WTC11 (cell line): ENCODE data around the gene SPAG8. TPM values are rescaled to one million over a fixed set of nuclear protein-coding genes. Genes with fewer than 3 reads are reported as not detected.

ENCODE experiments used
- ATAC-seq: fragments of 200-7000 bp; cut with Tn5 transposase; 2 replicates; pipeline ENCODE4 v1.10.0; 2021; ENCODE audit warnings: mild to moderate bottlenecking, moderate library complexity
- CTCF ChIA-PET: fragments of 300-600 bp; sonication (Branson Sonifier 250); formaldehyde crosslinking; loops from one replicate; lab custom pipeline; 2021; ENCODE audit warnings: antibody characterized with exemption; lab: Charles Lee
- POLR2A ChIA-PET: fragments of 350-600 bp; sonication (Branson Sonifier 250); formaldehyde crosslinking; loops from one replicate; lab custom pipeline; 2021; ENCODE audit warnings: antibody characterized with exemption; lab: Charles Lee
- DNase-seq: peaks from one replicate; pipeline ENCODE4 v3.0.0; 2021; ENCODE audit warnings: low spot score
- H3K27ac Mint-ChIP-seq: 2 replicates; pipeline ENCODE4 v1.8.0; 2021; ENCODE audit warnings: mixed read lengths
- H3K27me3 Mint-ChIP-seq: 2 replicates; pipeline ENCODE4 v1.8.0; 2021; ENCODE audit warnings: low read depth, mild to moderate bottlenecking, moderate library complexity, mixed read lengths
- H3K36me3 Mint-ChIP-seq: 2 replicates; pipeline ENCODE4 v1.8.0; 2021; ENCODE audit warnings: mixed read lengths
- H3K4me1 Mint-ChIP-seq: 2 replicates; pipeline ENCODE4 v1.8.0; 2022; ENCODE audit warnings: mixed read lengths
- H3K4me3 Mint-ChIP-seq: 2 replicates; pipeline ENCODE4 v1.8.0; 2021; ENCODE audit warnings: mild to moderate bottlenecking, moderate library complexity, mixed read lengths
- H3K9me3 Mint-ChIP-seq: 2 replicates; pipeline ENCODE4 v1.8.0; 2021; ENCODE audit warnings: mixed read lengths
- FOXJ3 ChIP-seq: sonication (generic); formaldehyde crosslinking; IDR thresholded peaks from 2 replicates; pipeline ENCODE4 v1.9.0; 2021; ENCODE audit warnings: missing genetic modification reagents, mild to moderate bottlenecking, borderline replicate concordance
- GTF2I ChIP-seq: fragments of 250-450 bp; sonication (Bioruptor Pico); conservative IDR thresholded peaks from 2 replicates; pipeline ENCODE4 v1.4.0; 2021; ENCODE audit warnings: mild to moderate bottlenecking
- IRF2 ChIP-seq: sonication (generic); formaldehyde crosslinking; IDR thresholded peaks from 2 replicates; pipeline ENCODE4 v1.8.0; 2022; ENCODE audit warnings: low read depth, missing genetic modification reagents, borderline replicate concordance
- JAZF1 ChIP-seq: fragments of 250-450 bp; sonication (Bioruptor Pico); IDR thresholded peaks from 2 replicates; pipeline ENCODE4 v1.9.0; 2021; ENCODE audit warnings: moderate library complexity, mild to moderate bottlenecking, inconsistent platforms
- KAT7 ChIP-seq: sonication (generic); formaldehyde crosslinking; IDR thresholded peaks from 2 replicates; pipeline ENCODE4 v1.8.1; 2023; ENCODE audit warnings: missing genetic modification reagents, mild to moderate bottlenecking, borderline replicate concordance
- NFYB ChIP-seq: sonication (generic); formaldehyde crosslinking; conservative IDR thresholded peaks from 2 replicates; pipeline ENCODE4 v1.8.0; 2022; ENCODE audit warnings: low read depth, missing genetic modification reagents
- PRRX2 ChIP-seq: fragments of 250-450 bp; sonication (Bioruptor Pico); IDR thresholded peaks from 2 replicates; pipeline ENCODE4 v1.8.0; 2021; ENCODE audit warnings: mild to moderate bottlenecking
- TEAD4 ChIP-seq: sonication (generic); formaldehyde crosslinking; IDR thresholded peaks from 2 replicates; pipeline ENCODE4 v1.8.0; 2022; ENCODE audit warnings: mild to moderate bottlenecking, missing genetic modification reagents
- ZNF121 ChIP-seq: sonication (generic); formaldehyde crosslinking; IDR thresholded peaks from 2 replicates; pipeline ENCODE4 v1.8.0; 2023; ENCODE audit warnings: missing genetic modification reagents
- ZNF263 ChIP-seq: sonication (generic); formaldehyde crosslinking; IDR thresholded peaks from 2 replicates; pipeline ENCODE4 v1.8.1; 2022; ENCODE audit warnings: low read depth, mild to moderate bottlenecking, moderate library complexity, missing genetic modification reagents
- ZNF423 ChIP-seq: fragments of 250-450 bp; sonication (Bioruptor Pico); IDR thresholded peaks from 2 replicates; pipeline ENCODE4 v2.1.2; 2022; ENCODE audit warnings: mild to moderate bottlenecking, moderate library complexity
- ZNF671 ChIP-seq: fragments of 250-450 bp; sonication (Bioruptor Pico); IDR thresholded peaks from 2 replicates; pipeline ENCODE4 v1.8.0; 2021; ENCODE audit warnings: mild to moderate bottlenecking
- total RNA-seq: library from RNA; stranded (reverse); gene quantifications from 3 replicates; pipeline ENCODE4 v1.2.3, GENCODE V29; 2021
- TF ChIP-seq, protein P1 (sequence below): fragments of 250-450 bp; sonication (Bioruptor Pico); IDR thresholded peaks from 2 replicates; pipeline ENCODE4 v1.9.0; 2021; ENCODE audit warnings: mild to moderate bottlenecking
- TF ChIP-seq, protein P2 (sequence below): sonication (generic); formaldehyde crosslinking; IDR thresholded peaks from 2 replicates; pipeline ENCODE4 v1.8.0; 2023; ENCODE audit warnings: mild to moderate bottlenecking, missing genetic modification reagents
- TF ChIP-seq, protein P3 (sequence below): sonication (generic); formaldehyde crosslinking; IDR thresholded peaks from 2 replicates; pipeline ENCODE4 v1.8.1; 2023; ENCODE audit warnings: mild to moderate bottlenecking, missing genetic modification reagents, moderate library complexity
- TF ChIP-seq, protein P4 (sequence below): sonication (generic); formaldehyde crosslinking; IDR thresholded peaks from 2 replicates; pipeline ENCODE4 v1.8.1; 2023; ENCODE audit warnings: mild to moderate bottlenecking, missing genetic modification reagents
- TF ChIP-seq, protein P5 (sequence below): sonication (generic); formaldehyde crosslinking; IDR thresholded peaks from 2 replicates; pipeline ENCODE4 v1.8.1; 2022; ENCODE audit warnings: mild to moderate bottlenecking, moderate library complexity, missing genetic modification reagents
- TF ChIP-seq, protein P6 (sequence below): sonication (generic); formaldehyde crosslinking; IDR thresholded peaks from 2 replicates; pipeline ENCODE4 v1.8.0; 2023; ENCODE audit warnings: missing genetic modification reagents
- TF ChIP-seq, protein P7 (sequence below): sonication (generic); formaldehyde crosslinking; IDR thresholded peaks from 2 replicates; pipeline ENCODE4 v1.8.0; 2022; ENCODE audit warnings: mild to moderate bottlenecking, missing genetic modification reagents
- TF ChIP-seq, protein P8 (sequence below): sonication (generic); formaldehyde crosslinking; IDR thresholded peaks from 2 replicates; pipeline ENCODE4 v1.8.0; 2022; ENCODE audit warnings: mild to moderate bottlenecking, missing genetic modification reagents

Gene SPAG8
- total RNA-seq, 1 experiment from 2014 or later = 0.72 TPM

DNA sequence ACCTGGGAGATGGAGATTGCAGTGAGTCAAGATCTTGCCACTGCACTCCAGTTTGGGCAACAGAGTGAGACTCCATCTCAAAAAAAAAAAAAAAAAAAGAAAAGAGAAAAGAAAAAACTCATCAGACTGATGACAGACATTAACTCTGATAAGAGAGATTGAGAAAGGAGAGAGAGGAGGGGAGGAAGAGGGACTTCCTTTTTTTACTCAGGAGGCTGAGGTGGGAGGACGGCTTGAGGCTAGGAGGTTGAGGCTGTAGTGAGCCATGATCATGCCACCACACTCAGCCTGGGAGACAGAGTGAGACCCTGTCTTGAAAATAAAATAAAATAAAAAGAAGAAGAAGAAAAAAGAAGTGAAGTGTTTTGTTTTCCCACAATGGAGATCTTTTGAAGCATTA is 48.3 kb downstream of the SPAG8 start:
- Mint-ChIP-seq H3K9me3 (no peaks in the 10 kb centered on the region), H3K4me1 (peaks cover 20% of the 10 kb centered on the region), H3K27ac (no peak overlapping the region), H3K27me3 (no peaks in the 10 kb centered on the region), H3K4me3 (no peak overlapping the region), H3K36me3 (peaks cover 3% of the 10 kb centered on the region; the same call in 1 of the 2 replicates)
- POLR2A ChIA-PET = no interaction called here
- no peak for ATAC-seq
- TF ChIP-seq, protein P1, sequence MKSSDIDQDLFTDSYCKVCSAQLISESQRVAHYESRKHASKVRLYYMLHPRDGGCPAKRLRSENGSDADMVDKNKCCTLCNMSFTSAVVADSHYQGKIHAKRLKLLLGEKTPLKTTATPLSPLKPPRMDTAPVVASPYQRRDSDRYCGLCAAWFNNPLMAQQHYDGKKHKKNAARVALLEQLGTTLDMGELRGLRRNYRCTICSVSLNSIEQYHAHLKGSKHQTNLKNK (CRISPR knock-in tag) = no peak
- no peak for DNase-seq
- CTCF ChIA-PET = interaction anchor here (0.6 kb wide), 1 partner anchor 18 kb away, joined by 3 read pairs; no protein-coding TSS in a partner anchor

DNA sequence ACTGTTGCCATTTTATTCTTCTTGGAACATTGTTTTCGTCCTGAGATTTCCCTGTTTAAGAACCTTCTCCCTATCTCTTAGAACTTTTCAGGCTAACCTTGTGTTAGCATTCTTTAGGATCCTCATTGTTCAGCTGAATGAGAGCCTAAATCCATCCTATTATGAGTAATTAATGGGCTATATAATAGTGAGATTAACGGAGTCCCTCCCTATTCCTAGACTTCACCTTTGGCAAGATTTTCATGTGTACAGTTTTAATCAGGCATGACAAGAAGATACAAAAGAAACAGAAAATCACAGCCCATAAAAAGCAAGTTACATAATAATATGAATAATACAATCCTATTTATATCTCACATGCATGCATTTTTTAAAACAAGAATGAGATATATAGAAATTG is 48.9 kb downstream of the SPAG8 start:
- Mint-ChIP-seq H3K27me3 (no peaks in the 10 kb centered on the region), H3K9me3 (no peaks in the 10 kb centered on the region), H3K36me3 (peaks cover 3% of the 10 kb centered on the region; the same call in 1 of the 2 replicates), H3K4me3 (no peak overlapping the region), H3K27ac (peak overlapping the region; percentile 45; the same call in 1 of the 2 replicates), H3K4me1 (peaks cover 27% of the 10 kb centered on the region)
- no peak for DNase-seq
- CTCF ChIA-PET = interaction anchor here (0.6 to 0.7 kb wide), 2 partner anchors 18 to 776 kb away, joined by 3 read pairs; no protein-coding TSS in a partner anchor
- no peak for ATAC-seq
- TF ChIP-seq ZNF263 (CRISPR knock-in tag) (no peak), ZNF423 (CRISPR knock-in tag) (no peak), NFYB (no peak), JAZF1 (CRISPR knock-in tag) (no peak), IRF2 (CRISPR knock-in tag) (no peak)
- TF ChIP-seq, protein P2, sequence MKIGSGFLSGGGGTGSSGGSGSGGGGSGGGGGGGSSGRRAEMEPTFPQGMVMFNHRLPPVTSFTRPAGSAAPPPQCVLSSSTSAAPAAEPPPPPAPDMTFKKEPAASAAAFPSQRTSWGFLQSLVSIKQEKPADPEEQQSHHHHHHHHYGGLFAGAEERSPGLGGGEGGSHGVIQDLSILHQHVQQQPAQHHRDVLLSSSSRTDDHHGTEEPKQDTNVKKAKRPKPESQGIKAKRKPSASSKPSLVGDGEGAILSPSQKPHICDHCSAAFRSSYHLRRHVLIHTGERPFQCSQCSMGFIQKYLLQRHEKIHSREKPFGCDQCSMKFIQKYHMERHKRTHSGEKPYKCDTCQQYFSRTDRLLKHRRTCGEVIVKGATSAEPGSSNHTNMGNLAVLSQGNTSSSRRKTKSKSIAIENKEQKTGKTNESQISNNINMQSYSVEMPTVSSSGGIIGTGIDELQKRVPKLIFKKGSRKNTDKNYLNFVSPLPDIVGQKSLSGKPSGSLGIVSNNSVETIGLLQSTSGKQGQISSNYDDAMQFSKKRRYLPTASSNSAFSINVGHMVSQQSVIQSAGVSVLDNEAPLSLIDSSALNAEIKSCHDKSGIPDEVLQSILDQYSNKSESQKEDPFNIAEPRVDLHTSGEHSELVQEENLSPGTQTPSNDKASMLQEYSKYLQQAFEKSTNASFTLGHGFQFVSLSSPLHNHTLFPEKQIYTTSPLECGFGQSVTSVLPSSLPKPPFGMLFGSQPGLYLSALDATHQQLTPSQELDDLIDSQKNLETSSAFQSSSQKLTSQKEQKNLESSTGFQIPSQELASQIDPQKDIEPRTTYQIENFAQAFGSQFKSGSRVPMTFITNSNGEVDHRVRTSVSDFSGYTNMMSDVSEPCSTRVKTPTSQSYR (CRISPR knock-in tag) = no peak
- POLR2A ChIA-PET = no interaction called here

DNA sequence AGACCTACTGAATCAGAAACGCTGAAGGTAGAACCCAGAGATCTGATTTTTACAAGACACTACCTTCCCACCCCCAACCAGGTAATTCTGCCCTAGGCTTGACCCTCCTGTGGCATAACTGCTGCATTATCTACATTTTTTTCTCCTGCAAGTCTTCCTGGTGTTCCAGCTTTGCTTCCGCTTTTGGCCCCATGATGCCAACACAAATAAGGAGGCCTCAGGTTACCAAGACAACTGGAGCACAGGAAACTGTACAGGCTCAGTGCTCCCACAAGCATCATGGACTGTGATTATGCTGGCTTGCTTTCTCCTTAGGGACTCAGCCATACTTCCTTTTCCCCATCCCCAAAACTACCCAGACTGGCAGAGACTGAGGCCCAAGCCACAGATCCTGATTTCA is 51.4 kb downstream of the SPAG8 start:
- Mint-ChIP-seq H3K27me3 (no peaks in the 10 kb centered on the region), H3K4me1 (peaks cover 37% of the 10 kb centered on the region), H3K9me3 (no peaks in the 10 kb centered on the region), H3K36me3 (peaks cover 3% of the 10 kb centered on the region; the same call in 1 of the 2 replicates), H3K27ac (peak overlapping the region; percentile 60; the same call in 1 of the 2 replicates), H3K4me3 (no peak overlapping the region)
- ChIA-PET POLR2A (no interaction called here), CTCF (interaction anchor here (1.1 kb wide), 1 partner anchor 122 kb away, joined by 3 read pairs; no protein-coding TSS in a partner anchor)
- DNase-seq (no peak), ATAC-seq (no peak)
- TF ChIP-seq, protein P3, sequence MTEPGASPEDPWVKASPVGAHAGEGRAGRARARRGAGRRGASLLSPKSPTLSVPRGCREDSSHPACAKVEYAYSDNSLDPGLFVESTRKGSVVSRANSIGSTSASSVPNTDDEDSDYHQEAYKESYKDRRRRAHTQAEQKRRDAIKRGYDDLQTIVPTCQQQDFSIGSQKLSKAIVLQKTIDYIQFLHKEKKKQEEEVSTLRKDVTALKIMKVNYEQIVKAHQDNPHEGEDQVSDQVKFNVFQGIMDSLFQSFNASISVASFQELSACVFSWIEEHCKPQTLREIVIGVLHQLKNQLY (CRISPR knock-in tag) = no peak
- TF ChIP-seq FOXJ3 (no peak), KAT7 (no peak), ZNF121 (CRISPR knock-in tag) (no peak), TEAD4 (no peak)
- TF ChIP-seq, all 79 proteins: peak for 0

DNA sequence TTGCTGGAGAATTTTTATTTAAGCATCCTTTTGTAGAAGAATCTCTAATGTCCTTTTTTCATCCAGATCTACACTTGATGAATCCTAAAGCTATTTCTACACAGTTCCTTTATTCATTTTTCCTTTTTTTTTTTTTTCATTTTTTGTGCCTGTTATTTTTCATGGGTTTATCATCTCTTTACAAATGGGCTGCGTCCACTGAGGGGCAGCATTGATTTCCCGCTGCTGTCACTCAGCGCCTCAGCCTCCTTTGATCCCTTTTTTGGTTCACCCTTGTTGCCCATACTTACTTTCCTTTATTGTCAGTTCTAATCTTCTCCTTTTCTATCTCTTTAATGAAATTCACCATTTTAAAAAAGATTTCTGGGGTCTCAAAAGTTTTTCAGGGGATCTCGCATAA is 52.3 kb downstream of the SPAG8 start:
- Mint-ChIP-seq H3K27me3 (no peaks in the 10 kb centered on the region), H3K36me3 (peaks cover 3% of the 10 kb centered on the region), H3K9me3 (no peaks in the 10 kb centered on the region), H3K27ac (no peak overlapping the region), H3K4me3 (no peak overlapping the region), H3K4me1 (peaks cover 37% of the 10 kb centered on the region)
- ChIA-PET POLR2A (no interaction called here), CTCF (no interaction called here)
- ATAC-seq (no peak), DNase-seq (no peak)
- TF ChIP-seq GTF2I (no peak), ZNF121 (CRISPR knock-in tag) (no peak), PRRX2 (CRISPR knock-in tag) (no peak), ZNF671 (CRISPR knock-in tag) (no peak)
- TF ChIP-seq, protein P4, sequence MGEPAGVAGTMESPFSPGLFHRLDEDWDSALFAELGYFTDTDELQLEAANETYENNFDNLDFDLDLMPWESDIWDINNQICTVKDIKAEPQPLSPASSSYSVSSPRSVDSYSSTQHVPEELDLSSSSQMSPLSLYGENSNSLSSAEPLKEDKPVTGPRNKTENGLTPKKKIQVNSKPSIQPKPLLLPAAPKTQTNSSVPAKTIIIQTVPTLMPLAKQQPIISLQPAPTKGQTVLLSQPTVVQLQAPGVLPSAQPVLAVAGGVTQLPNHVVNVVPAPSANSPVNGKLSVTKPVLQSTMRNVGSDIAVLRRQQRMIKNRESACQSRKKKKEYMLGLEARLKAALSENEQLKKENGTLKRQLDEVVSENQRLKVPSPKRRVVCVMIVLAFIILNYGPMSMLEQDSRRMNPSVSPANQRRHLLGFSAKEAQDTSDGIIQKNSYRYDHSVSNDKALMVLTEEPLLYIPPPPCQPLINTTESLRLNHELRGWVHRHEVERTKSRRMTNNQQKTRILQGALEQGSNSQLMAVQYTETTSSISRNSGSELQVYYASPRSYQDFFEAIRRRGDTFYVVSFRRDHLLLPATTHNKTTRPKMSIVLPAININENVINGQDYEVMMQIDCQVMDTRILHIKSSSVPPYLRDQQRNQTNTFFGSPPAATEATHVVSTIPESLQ = no peak
- TF ChIP-seq, protein P5, sequence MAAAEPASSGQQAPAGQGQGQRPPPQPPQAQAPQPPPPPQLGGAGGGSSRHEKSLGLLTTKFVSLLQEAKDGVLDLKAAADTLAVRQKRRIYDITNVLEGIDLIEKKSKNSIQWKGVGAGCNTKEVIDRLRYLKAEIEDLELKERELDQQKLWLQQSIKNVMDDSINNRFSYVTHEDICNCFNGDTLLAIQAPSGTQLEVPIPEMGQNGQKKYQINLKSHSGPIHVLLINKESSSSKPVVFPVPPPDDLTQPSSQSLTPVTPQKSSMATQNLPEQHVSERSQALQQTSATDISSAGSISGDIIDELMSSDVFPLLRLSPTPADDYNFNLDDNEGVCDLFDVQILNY (CRISPR knock-in tag) = no peak
- TF ChIP-seq, protein P6, sequence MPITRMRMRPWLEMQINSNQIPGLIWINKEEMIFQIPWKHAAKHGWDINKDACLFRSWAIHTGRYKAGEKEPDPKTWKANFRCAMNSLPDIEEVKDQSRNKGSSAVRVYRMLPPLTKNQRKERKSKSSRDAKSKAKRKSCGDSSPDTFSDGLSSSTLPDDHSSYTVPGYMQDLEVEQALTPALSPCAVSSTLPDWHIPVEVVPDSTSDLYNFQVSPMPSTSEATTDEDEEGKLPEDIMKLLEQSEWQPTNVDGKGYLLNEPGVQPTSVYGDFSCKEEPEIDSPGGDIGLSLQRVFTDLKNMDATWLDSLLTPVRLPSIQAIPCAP (CRISPR knock-in tag) = no peak
- TF ChIP-seq, protein P7, sequence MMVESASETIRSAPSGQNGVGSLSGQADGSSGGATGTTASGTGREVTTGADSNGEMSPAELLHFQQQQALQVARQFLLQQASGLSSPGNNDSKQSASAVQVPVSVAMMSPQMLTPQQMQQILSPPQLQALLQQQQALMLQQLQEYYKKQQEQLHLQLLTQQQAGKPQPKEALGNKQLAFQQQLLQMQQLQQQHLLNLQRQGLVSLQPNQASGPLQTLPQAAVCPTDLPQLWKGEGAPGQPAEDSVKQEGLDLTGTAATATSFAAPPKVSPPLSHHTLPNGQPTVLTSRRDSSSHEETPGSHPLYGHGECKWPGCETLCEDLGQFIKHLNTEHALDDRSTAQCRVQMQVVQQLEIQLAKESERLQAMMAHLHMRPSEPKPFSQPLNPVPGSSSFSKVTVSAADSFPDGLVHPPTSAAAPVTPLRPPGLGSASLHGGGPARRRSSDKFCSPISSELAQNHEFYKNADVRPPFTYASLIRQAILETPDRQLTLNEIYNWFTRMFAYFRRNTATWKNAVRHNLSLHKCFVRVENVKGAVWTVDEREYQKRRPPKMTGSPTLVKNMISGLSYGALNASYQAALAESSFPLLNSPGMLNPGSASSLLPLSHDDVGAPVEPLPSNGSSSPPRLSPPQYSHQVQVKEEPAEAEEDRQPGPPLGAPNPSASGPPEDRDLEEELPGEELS (CRISPR knock-in tag) = no peak
- TF ChIP-seq, protein P8, sequence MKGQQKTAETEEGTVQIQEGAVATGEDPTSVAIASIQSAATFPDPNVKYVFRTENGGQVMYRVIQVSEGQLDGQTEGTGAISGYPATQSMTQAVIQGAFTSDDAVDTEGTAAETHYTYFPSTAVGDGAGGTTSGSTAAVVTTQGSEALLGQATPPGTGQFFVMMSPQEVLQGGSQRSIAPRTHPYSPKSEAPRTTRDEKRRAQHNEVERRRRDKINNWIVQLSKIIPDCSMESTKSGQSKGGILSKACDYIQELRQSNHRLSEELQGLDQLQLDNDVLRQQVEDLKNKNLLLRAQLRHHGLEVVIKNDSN (CRISPR knock-in tag) = no peak
